SHP77 treated with DMSO at 0.1 percent for 48 hours (cell line): ENCODE data around the gene CYGB.
A peak's percentile ranks its signal among the peaks of the same experiment; 100 is the strongest.
"Not testable (repeated sequence)": the region's sequence is repeated elsewhere in the genome, so short reads cannot be mapped to it uniquely, and the experiment has no call there.

ENCODE experiments used
- DNase-seq: peaks from one replicate; lab custom pipeline; 2025; lab: John Stamatoyannopoulos, UW

The CYGB gene

GRCh38 chr17:76567634-76568432, 30.3 kb upstream of the CYGB start:
- DNase-seq: no peak

DNA sequence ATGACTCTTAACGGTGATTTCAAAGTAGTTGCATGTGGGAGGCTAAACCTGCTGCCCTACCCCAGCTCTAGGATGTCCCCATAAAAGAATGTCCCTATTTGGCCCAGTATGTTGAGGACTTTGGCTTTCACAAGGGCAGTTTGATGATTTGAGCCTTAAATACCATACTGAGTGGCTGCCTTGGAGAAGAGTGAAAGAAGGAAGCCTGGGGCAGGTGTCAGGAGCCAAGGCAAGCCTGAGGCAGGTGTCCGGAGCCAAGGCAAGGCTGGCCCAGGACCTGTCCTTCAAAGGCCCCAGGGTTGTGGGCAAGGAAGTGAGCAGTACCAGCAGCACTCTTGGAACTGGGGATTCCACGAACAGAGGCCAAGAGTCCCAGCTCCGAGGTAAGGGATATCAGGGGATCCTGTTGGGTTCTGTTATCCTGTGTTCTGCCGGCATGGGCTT, 29.5 kb upstream of the CYGB start:
- DNase-seq: no peak

DNA sequence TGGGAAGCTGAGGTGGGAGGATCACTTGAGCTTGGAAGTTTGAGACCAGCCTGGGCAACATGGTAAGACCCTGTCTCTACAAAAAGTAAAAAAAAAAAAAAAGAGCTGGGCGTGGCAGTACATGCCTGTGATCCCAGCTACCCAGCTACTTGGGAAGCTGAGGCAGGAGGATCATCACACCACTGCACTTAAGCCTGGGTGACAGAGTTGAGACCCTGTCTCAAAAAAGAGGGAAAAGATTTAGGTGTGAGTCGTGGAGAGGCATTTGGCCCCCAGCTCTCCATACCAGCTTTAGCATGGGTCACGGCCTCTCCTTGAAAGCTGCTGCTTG, 29.1 kb upstream of the CYGB start:
- DNase-seq: no peak

- no peak for DNase-seq
Observed at GRCh38 chr17:76565728-76566612, 28.5 kb upstream of the CYGB start.

GRCh38 chr17:76564991-76565727, 27.6 kb upstream of the CYGB start:
- not testable (repeated sequence) for DNase-seq

GRCh38 chr17:76563359-76563758, 25.9 kb upstream of the CYGB start:
- DNase-seq: not testable (repeated sequence)

- DNase-seq: no peak
Observed at GRCh38 chr17:76562734-76563148, 25.2 kb upstream of the CYGB start.

DNA sequence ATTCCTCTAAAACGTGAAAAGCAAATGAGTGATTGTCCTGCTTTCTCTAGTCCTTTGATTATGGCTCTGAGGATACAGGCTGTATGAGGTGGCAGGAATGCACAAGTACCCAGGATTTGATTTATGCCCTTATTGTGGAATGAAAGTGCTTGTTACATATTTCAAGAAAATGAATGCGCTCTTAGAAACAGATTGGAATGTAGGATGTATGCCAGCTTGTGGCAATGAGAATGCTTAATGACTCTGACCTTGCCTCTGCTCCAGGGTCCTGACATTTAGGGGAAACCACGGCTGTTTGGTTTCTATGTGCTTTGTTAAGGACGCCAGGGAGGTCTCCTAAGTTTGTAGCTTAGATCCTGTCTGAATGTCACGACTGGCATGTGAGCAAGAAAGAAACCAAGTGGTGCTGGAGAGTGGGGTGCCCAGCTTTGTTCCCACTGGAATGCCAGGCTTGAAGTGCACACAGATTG, 24.3 kb upstream of the CYGB start:
- DNase-seq: no peak

- no peak for DNase-seq
Observed at GRCh38 chr17:76561332-76561731, 23.8 kb upstream of the CYGB start.

GRCh38 chr17:76560877-76561221, 23.3 kb upstream of the CYGB start:
- DNase-seq: no peak

GRCh38 chr17:76560036-76560876, 22.7 kb upstream of the CYGB start:
- DNase-seq: no peak

DNA sequence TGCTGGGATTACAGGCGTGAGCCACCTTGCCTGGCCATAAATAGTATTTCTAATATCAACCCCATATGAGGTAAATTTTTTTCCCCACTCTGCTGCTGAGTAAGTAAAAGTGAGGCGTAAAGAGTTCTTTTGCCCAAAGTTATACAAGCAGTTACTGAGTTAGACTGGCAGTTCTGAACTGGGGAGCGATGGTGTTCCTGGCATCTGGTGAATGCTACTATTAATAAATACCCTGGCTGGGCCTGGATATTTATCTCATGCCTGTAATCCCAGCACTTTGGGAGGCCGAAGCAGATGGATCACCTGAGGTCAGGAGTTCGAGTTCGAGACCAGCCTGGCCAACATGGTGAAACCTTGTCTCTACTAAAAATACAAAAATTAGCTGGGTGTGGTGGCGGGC, 22.0 kb upstream of the CYGB start:
- not testable (repeated sequence) for DNase-seq

DNA sequence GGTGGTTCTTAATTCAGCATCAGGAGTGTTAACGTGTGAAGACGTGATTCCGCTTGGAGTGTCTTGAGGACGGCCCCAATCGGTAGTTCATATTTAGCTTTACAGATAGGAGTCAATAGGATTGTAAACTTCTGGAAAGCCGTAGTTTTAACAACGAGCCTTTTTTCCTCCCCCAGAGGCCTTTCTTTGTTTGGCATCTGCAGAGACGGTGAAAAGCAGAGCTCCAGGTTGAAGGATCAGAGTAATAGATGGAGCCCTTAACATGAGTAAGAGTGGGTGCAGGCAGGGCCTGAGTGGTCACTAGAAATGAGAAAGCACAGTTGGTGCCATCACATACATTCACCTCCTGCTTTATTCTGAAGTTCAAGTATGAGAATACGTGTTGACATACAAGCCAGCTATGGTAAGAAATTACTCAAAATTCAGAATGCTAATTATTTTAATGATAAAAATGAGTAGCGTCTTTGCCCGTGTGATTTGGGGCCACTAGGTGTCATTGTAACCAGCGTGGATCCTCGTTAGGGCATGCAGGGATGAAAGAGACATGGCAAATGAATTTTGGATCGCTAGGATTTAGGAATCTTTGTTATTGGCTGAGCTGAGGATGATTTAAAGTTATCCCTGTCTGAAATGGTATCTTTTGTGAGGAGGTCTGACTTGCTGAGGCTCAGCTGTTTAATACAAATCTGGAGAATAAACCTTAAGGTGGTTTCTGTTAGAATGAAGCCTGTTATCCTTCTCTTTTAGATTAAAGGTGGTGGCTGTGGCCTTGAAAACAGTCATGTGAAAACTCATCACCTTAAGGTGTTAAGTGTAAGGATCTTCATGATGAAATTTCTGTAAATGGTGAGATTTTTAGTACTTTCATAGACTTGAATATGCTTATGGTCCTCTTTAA, 20.9 kb upstream of the CYGB start:
- DNase-seq: no peak

GRCh38 chr17:76557368-76558197, 20.1 kb upstream of the CYGB start:
- DNase-seq: peak; percentile 89

DNA sequence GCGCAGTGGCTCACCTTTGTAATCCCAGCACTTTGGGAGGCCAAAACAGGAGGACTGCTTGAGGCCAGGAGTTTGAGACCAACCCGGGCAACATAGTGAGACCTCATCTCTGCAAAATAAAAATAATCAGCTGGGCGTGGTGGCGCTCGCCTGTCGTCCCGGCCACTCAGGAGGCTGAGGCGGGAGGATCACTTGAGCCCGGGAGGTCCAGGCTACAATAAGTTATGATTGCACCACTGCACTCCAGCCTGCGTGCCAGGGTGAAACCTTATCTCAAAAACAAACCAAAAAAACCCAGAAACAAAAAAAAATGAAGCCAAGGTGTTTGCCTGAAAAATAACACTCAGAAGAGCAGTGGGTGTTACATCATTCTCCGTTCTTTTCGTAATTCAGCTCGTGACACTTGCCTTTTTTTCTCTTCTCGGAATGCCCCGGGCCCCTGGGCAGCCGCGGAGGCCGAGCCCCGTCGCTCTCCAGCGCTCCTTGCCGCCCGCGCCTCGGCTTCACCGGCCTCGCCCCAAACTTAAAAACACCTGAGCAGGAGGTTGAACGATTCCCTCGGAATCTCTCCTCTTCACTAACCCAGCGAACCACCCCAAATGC, 19.4 kb upstream of the CYGB start:
- DNase-seq: peak; percentile 24

GRCh38 chr17:76554131-76554530, 16.6 kb upstream of the CYGB start:
- DNase-seq: no peak

DNA sequence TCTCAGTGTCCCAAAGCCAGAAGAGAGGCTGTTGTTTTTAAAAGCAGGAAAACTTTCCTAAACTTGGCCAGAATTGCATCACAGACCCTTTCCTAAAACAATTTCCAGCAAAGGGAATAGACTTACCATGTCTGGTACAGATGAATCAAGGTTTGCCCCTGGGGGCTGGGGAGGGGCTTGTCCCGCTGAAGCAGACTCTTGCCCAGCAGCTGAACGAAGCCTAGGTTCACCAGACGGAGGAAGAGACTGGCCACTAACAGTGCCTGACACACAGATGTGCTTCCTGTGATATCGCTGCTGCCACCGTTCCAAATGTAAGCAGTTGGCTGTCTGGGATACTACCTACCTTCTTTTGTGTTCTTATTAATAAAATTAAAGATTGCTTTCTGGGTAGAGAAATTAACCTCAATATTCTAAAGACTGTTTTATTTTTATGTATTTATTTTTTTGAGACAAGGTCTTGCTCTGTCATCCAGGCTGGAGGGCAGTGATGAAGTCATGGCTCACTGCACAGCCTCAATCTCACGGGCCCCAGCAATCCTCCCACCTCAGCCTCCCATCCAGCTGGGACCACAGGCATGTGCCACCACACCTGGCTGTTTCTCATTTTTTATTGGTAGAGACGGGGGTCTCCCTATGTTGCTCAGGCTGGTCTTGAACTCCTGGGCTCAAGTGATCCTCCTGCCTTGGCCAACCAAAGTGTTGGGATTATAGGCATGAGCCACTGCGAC, 15.8 kb upstream of the CYGB start:
- no peak for DNase-seq

- DNase-seq: peak; percentile 21
Observed at GRCh38 chr17:76551685-76552084, 14.2 kb upstream of the CYGB start.
